ENCODE data around the gene FCN1. TPM values are rescaled to one million over a fixed set of nuclear protein-coding genes. Genes with fewer than 3 reads are reported as not detected.
"Not testable (repeated sequence)": the region's sequence is repeated elsewhere in the genome, so short reads cannot be mapped to it uniquely, and the experiment has no call there.

FCN1 gene
- total RNA-seq, 1 experiment from 2014 or later, result not detected

DNA sequence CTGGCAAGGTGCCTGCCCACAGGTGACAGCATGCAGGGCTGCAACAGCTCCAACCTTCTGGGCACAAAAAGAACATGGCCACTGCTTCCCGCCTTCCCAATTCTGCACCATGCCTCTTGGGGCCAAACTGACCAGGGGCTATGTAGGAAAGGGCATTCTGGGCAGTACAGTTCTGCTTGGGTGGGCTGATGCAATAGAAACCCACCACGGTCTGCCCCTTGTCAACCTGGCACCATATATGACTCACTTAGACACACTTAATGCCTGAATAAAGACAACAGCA is 40.2 kb upstream of the FCN1 start:
- H3K79me2 ChIP-seq (ENCODE audit: low read length), result no peaks in the 10 kb centered on the region
- CTCF ChIA-PET, result no interaction called here
- 0 out of 2 replicates have a peak, but pooled peaks cover under 1% of the 10 kb centered on the region for H3K27me3 ChIP-seq (ENCODE audit: low read length)
- TF ChIP-seq EZH2 (IDR thresholded peaks at IDR 0.05; ENCODE audit: low read length, unreplicated experiment) (no peak), EZH2phosphoT487 (IDR thresholded peaks at IDR 0.05; ENCODE audit: borderline replicate concordance, low read length) (no peak)
- TF ChIP-seq, protein P1, sequence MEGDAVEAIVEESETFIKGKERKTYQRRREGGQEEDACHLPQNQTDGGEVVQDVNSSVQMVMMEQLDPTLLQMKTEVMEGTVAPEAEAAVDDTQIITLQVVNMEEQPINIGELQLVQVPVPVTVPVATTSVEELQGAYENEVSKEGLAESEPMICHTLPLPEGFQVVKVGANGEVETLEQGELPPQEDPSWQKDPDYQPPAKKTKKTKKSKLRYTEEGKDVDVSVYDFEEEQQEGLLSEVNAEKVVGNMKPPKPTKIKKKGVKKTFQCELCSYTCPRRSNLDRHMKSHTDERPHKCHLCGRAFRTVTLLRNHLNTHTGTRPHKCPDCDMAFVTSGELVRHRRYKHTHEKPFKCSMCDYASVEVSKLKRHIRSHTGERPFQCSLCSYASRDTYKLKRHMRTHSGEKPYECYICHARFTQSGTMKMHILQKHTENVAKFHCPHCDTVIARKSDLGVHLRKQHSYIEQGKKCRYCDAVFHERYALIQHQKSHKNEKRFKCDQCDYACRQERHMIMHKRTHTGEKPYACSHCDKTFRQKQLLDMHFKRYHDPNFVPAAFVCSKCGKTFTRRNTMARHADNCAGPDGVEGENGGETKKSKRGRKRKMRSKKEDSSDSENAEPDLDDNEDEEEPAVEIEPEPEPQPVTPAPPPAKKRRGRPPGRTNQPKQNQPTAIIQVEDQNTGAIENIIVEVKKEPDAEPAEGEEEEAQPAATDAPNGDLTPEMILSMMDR (conservative IDR thresholded peaks at IDR 0.05; ENCODE audit: low read depth, low read length), result no peak
- BruUV-seq (replicated peaks), result no TSS peak
- no peaks in the 10 kb centered on the region for H3F3A ChIP-seq (ENCODE audit: low read length, unreplicated experiment)
- H3K4me3 ChIP-seq (ENCODE audit: low read length), result no peak overlapping the region
- H3K36me3 ChIP-seq (ENCODE audit: low read depth, low read length), result no peaks in the 10 kb centered on the region
- no peaks in the 10 kb centered on the region for H4K20me1 ChIP-seq (ENCODE audit: low read length)
- no peak overlapping the region for H3K9ac ChIP-seq (ENCODE audit: low read length)
- no peak for ATAC-seq
- H3K9me2 ChIP-seq (replicated peaks; ENCODE audit: low read length), result no peaks in the 10 kb centered on the region
- H3K4me2 ChIP-seq (ENCODE audit: low read length), result no peak overlapping the region
- no peak for DNase-seq
- no peak overlapping the region for H3K27ac ChIP-seq (ENCODE audit: low read length)
- intact Hi-C loops (cut with micrococcal nuclease), result no loop called here
- POLR2A ChIA-PET (ENCODE audit: unreplicated experiment), result no interaction called here
- no peaks in the 10 kb centered on the region for H3K4me1 ChIP-seq (ENCODE audit: insufficient read depth, low read length)
- H3K9me3 ChIP-seq (ENCODE audit: low read length), result no peaks in the 10 kb centered on the region
- H2AFZ ChIP-seq (ENCODE audit: low read length), result no peak overlapping the region

DNA sequence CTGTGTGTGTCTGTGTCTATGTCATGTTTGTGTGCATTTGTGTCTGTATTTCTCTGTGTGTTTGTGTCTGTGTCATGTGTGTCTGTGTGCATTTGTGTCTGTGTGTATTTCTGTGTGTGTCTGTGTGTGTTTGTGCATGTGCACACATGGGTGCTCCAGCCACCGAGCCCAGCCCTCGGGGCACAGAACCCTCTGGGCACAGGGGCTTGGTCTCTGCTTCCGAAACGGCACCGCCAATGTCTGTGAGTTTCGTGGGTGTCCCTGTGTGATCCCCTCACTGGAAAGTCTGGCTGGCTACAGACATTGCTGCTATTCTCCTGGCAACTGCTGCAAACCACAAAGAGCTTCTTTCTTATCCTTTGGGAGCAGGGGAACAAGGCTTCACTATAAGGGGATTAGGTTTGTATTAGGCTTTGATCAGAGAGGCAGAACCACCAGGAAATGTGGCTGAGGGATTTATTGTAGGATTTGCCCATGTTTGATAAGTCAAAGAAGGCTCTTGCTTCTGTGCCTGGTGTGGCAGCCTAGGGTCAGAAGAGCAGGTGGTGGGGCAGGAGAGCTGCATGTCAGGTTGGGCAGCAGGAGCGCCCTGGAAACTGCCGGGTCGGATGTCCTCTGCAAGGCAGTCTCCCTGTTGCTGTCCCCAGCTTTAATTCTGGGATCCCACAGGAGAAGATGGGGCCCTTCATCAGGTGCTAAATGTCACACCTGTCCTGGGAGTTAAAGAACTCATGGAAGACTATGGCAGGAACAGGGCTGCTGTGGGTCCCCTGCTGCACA is 39.6 kb upstream of the FCN1 start:
- H3K4me1 ChIP-seq (ENCODE audit: insufficient read depth, low read length), result no peaks in the 10 kb centered on the region
- H3K27me3 ChIP-seq (ENCODE audit: low read length), result no peaks in the 10 kb centered on the region
- ChIA-PET POLR2A (ENCODE audit: unreplicated experiment) (no interaction called here), CTCF (no interaction called here)
- no peaks in the 10 kb centered on the region for H3K79me2 ChIP-seq (ENCODE audit: low read length)
- BruUV-seq (replicated peaks), result no TSS peak
- H3K27ac ChIP-seq (ENCODE audit: low read length), result no peak overlapping the region
- H3K36me3 ChIP-seq (ENCODE audit: low read depth, low read length), result no peaks in the 10 kb centered on the region
- no peaks in the 10 kb centered on the region for H3F3A ChIP-seq (ENCODE audit: low read length, unreplicated experiment)
- no peak overlapping the region for H3K4me2 ChIP-seq (ENCODE audit: low read length)
- H4K20me1 ChIP-seq (ENCODE audit: low read length), result no peaks in the 10 kb centered on the region
- no peak overlapping the region for H3K4me3 ChIP-seq (ENCODE audit: low read length)
- ATAC-seq (no peak), DNase-seq (no peak)
- no peak overlapping the region for H3K9ac ChIP-seq (ENCODE audit: low read length)
- H3K9me3 ChIP-seq (ENCODE audit: low read length), result no peaks in the 10 kb centered on the region
- no peak overlapping the region for H2AFZ ChIP-seq (ENCODE audit: low read length)
- intact Hi-C loops (cut with micrococcal nuclease), result no loop called here
- no peaks in the 10 kb centered on the region for H3K9me2 ChIP-seq (replicated peaks; ENCODE audit: low read length)
- TF ChIP-seq EZH2phosphoT487 (IDR thresholded peaks at IDR 0.05; ENCODE audit: borderline replicate concordance, low read length), result no peak
- TF ChIP-seq, protein P1 (conservative IDR thresholded peaks at IDR 0.05; ENCODE audit: low read depth, low read length), result no peak
- no peak for TF ChIP-seq EZH2 (IDR thresholded peaks at IDR 0.05; ENCODE audit: low read length, unreplicated experiment)

DNA sequence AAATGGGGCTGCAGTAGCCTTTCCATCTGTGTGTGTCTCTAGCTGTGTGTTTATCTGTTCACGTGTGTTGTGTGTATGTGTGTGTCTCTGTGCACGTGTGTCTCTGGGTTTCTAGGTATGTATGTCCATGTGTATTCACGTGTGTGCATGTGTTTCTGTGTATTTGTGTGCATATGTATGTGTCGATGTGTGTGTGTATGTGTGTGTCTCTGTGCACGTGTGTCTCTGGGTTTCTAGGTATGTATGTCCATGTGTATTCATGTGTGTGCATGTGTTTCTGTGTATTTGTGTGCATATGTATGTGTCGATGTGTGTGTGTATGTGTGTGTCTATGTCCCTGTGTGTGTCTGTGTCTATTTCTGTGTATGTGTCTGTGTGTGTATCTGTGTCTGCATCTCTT is 38.7 kb upstream of the FCN1 start:
- H3K27me3 ChIP-seq (ENCODE audit: low read length); H3K9me2 ChIP-seq (replicated peaks; ENCODE audit: low read length); H4K20me1 ChIP-seq (ENCODE audit: low read length); H3K4me2 ChIP-seq (ENCODE audit: low read length); CTCF ChIA-PET; H3K4me3 ChIP-seq (ENCODE audit: low read length); ATAC-seq; H3K9ac ChIP-seq (ENCODE audit: low read length); H3K9me3 ChIP-seq (ENCODE audit: low read length); H3K27ac ChIP-seq (ENCODE audit: low read length); POLR2A ChIA-PET (ENCODE audit: unreplicated experiment); intact Hi-C loops (cut with micrococcal nuclease); H3K36me3 ChIP-seq (ENCODE audit: low read depth, low read length); DNase-seq; H3K4me1 ChIP-seq (ENCODE audit: insufficient read depth, low read length); BruUV-seq (replicated peaks); H2AFZ ChIP-seq (ENCODE audit: low read length); H3K79me2 ChIP-seq (ENCODE audit: low read length); H3F3A ChIP-seq (ENCODE audit: low read length, unreplicated experiment): not testable (repeated sequence)
